WI38 (cell line): ENCODE measurements around the gene EHD4.

Experiments
- H3K4me3 ChIP-seq: 2 replicates; pipeline ENCODE4 v1.5.1; 2011; ENCODE audit warnings: low read depth, mild to moderate bottlenecking, control low read depth, low read length
- TF ChIP-seq, protein P1 (sequence below): IDR thresholded peaks from 2 replicates; pipeline ENCODE4 v1.5.1; 2012; ENCODE audit warnings: low read depth, mild to moderate bottlenecking, control low read depth, low read length

EHD4 gene

DNA sequence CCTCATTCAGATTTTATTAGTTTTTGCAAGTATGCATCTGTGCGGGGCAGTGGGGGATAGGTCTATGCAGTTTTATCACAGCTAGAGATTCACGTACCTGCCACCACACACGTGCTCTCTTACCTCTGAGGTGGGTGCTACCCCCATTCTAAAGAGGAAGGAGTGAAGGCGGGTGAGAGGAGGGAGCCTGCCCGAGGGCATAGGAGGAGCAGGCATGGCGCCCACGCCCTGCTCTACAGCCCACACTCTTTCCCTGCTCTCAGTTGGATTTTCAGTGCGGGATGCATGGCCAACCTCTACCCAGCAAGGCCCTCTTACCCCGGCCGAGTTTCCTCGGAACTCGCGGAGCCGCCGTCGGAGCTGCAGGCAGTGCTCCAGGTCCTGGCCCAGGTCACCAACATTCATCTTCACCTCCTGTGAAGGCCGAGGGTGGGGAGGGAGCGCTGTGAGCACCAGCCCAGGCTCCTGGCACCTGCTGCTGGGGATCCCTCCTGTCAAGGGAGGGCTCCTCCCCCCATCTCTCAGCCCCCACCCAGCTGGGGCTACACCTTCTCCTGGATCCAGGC is 106.8 kb downstream of the EHD4 start:
- H3K4me3 ChIP-seq, result no peak overlapping the region
- TF ChIP-seq, protein P1, sequence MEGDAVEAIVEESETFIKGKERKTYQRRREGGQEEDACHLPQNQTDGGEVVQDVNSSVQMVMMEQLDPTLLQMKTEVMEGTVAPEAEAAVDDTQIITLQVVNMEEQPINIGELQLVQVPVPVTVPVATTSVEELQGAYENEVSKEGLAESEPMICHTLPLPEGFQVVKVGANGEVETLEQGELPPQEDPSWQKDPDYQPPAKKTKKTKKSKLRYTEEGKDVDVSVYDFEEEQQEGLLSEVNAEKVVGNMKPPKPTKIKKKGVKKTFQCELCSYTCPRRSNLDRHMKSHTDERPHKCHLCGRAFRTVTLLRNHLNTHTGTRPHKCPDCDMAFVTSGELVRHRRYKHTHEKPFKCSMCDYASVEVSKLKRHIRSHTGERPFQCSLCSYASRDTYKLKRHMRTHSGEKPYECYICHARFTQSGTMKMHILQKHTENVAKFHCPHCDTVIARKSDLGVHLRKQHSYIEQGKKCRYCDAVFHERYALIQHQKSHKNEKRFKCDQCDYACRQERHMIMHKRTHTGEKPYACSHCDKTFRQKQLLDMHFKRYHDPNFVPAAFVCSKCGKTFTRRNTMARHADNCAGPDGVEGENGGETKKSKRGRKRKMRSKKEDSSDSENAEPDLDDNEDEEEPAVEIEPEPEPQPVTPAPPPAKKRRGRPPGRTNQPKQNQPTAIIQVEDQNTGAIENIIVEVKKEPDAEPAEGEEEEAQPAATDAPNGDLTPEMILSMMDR, result no peak

GRCh38 chr15:41862515-41863116 is 109.7 kb downstream of the EHD4 start:
- H3K4me3 ChIP-seq, result no peak overlapping the region
- TF ChIP-seq, protein P1, result no peak

GRCh38 chr15:41861736-41862356 is 110.5 kb downstream of the EHD4 start:
- TF ChIP-seq, protein P1, result no peak

GRCh38 chr15:41860049-41860828 is 112.1 kb downstream of the EHD4 start:
- no peak overlapping the region for H3K4me3 ChIP-seq
- TF ChIP-seq, protein P1, result no peak

More at GRCh38 chr15:41861736-41862356, 110.5 kb downstream of the EHD4 start:
- H3K4me3 ChIP-seq, result no peak overlapping the region

DNA sequence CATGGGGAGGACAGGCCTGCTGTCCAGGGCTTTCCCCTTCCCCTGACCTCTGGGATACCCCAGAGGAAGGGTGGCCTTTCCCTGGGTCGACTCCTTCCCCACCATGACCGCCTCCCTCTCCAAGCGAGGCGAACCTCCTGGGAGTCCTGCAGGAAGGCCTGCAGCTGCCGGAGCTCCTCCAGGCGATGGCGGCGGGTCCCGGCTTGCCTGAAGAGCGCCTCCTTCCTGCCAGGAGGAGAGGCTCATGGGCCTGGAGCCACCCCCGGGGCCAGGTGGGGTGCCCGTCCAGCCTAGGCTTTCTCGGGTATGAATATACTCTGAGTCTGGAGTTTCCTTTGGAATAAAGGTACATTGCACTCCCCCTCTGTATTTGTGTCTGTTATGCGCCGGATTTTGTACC is 113.6 kb downstream of the EHD4 start:
- no peak overlapping the region for H3K4me3 ChIP-seq
- TF ChIP-seq, protein P1, result no peak

- no peak overlapping the region for H3K4me3 ChIP-seq
- TF ChIP-seq, protein P1, result no peak
Measured at GRCh38 chr15:41857316-41857715, 115.0 kb downstream of the EHD4 start.
